SU-DHL-6 (cell line): ENCODE data around the gene ZFP36.

Experiments used
- EZH2phosphoT487 ChIP-seq: fragments of 200-600 bp; sonication (generic), shearing (Covaris generic); conservative IDR thresholded peaks from 2 replicates; pipeline ENCODE4 v1.6.1; 2018; ENCODE audit warnings: mild to moderate bottlenecking, antibody characterized with exemption, low read length, moderate library complexity, mixed read lengths
- TF ChIP-seq, protein P1 (sequence below): fragments of 200-600 bp; sonication (generic); IDR thresholded peaks from one replicate; pipeline ENCODE4 v1.5.1; 2017; ENCODE audit warnings: antibody characterized with exemption, mild to moderate bottlenecking, low read length, moderate library complexity; ENCODE audit not compliant: insufficient read depth, poor library complexity, severe bottlenecking

DNA sequence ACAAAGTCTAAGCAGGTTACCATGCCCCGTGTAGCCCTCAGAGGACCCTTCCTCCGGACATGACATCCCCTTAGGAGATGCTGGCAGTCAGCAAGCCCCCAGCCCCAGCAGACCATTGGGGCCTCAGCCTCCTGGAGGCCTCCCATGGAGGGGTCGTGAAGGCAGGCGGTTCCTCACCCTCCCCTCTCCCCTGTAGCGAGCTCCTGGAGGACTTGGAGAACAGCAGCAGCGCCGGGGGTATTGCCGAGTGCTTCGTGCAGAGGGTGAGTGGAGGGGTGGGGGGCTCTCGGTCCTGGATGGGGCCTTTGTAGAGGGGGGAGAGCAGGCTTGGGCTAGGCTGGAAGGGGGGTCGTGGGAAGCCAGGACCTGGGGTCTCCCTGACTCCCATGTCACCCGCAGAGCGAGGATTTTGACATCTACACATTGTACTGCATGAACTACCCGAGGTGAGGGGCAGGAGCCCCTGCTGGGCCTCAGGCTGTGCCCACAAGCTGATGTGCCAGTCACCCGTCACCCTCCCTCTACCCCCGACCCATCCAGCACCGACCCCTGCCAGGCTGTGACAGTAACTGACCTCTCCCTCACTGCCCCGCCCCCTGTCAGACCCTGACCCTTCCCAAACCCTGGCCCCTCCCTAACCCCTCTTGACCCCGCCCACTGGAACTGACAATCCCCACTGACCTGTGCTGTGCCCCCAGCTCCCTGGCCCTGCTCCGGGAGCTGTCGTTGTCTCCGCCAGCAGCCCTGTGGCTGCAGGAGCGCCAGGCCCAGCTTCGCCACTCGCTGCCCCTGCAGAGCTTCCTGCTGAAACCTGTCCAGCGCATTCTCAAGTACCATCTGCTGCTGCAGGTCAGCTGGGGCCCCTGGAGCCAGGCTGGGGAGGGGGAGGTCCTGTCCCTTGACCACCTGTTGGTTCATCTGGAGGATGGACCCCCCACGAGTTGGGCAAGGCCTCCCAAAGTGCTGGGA lies 9.8 kb downstream of the ZFP36 start:
- TF ChIP-seq, protein P1, sequence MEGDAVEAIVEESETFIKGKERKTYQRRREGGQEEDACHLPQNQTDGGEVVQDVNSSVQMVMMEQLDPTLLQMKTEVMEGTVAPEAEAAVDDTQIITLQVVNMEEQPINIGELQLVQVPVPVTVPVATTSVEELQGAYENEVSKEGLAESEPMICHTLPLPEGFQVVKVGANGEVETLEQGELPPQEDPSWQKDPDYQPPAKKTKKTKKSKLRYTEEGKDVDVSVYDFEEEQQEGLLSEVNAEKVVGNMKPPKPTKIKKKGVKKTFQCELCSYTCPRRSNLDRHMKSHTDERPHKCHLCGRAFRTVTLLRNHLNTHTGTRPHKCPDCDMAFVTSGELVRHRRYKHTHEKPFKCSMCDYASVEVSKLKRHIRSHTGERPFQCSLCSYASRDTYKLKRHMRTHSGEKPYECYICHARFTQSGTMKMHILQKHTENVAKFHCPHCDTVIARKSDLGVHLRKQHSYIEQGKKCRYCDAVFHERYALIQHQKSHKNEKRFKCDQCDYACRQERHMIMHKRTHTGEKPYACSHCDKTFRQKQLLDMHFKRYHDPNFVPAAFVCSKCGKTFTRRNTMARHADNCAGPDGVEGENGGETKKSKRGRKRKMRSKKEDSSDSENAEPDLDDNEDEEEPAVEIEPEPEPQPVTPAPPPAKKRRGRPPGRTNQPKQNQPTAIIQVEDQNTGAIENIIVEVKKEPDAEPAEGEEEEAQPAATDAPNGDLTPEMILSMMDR: no peak
- TF ChIP-seq EZH2phosphoT487: no peak
